GM23338 (cell line): ENCODE results near the gene ACTG1. TPM values are rescaled to one million over a fixed set of nuclear protein-coding genes. Genes with fewer than 3 reads are reported as not detected.

Source experiments
- ATAC-seq: fragments of 200-7000 bp; cut with Tn5 transposase; 3 replicates; pipeline ENCODE4 v1.9.1; 2020
- DNase-seq: peaks from one replicate; pipeline ENCODE4 v3.0.0-alpha.2; 2015; ENCODE audit warnings: low spot score
- H2AFZ ChIP-seq: fragments of 200-600 bp; sonication (generic); 2 replicates; pipeline ENCODE4 v1.8.0; 2016; ENCODE audit warnings: antibody characterized with exemption, mild to moderate bottlenecking, moderate library complexity
- H3F3A ChIP-seq: fragments of 200-600 bp; sonication (generic); replicated peaks from 2 replicates; pipeline ENCODE4 v1.8.0; 2017; ENCODE audit warnings: antibody characterized with exemption, mixed run types, low read depth
- H3K27ac ChIP-seq: fragments of 200-600 bp; sonication (generic); 2 replicates; pipeline ENCODE4 v1.6.1; 2016; ENCODE audit warnings: low read depth
- H3K27me3 ChIP-seq: fragments of 200-600 bp; sonication (generic); 2 replicates; pipeline ENCODE4 v1.8.0; 2016; ENCODE audit warnings: mild to moderate bottlenecking, mixed run types, moderate library complexity; ENCODE audit not compliant: insufficient read depth
- H3K36me3 ChIP-seq: fragments of 200-600 bp; sonication (generic); 2 replicates; pipeline ENCODE4 v1.8.0; 2016; ENCODE audit warnings: mild to moderate bottlenecking; ENCODE audit not compliant: insufficient read depth
- H3K4me1 ChIP-seq: fragments of 200-600 bp; sonication (generic); 2 replicates; pipeline ENCODE4 v1.8.0; 2016; ENCODE audit warnings: mild to moderate bottlenecking, moderate library complexity; ENCODE audit not compliant: insufficient read depth
- H3K4me2 ChIP-seq: fragments of 200-600 bp; sonication (generic); 2 replicates; pipeline ENCODE4 v1.7.1; 2017; ENCODE audit warnings: mixed run types
- H3K4me3 ChIP-seq: fragments of 200-600 bp; sonication (generic); 2 replicates; pipeline ENCODE4 v1.6.1; 2016; ENCODE audit warnings: mixed run types
- H3K79me2 ChIP-seq: fragments of 200-600 bp; sonication (generic); replicated peaks from 2 replicates; pipeline ENCODE4 v1.8.0; 2017; ENCODE audit warnings: mild to moderate bottlenecking; ENCODE audit not compliant: insufficient read depth
- H3K9me2 ChIP-seq: fragments of 200-600 bp; sonication (generic); 2 replicates; pipeline ENCODE4 v1.8.0; 2017; ENCODE audit not compliant: insufficient read depth
- H4K20me1 ChIP-seq: fragments of 200-600 bp; sonication (generic); replicated peaks from 2 replicates; pipeline ENCODE4 v1.8.0; 2017; ENCODE audit warnings: mild to moderate bottlenecking; ENCODE audit not compliant: insufficient read depth
- H3K27ac Mint-ChIP-seq: 2 replicates; pipeline ENCODE4 v1.8.0; 2020; ENCODE audit warnings: inconsistent platforms, mild to moderate bottlenecking, moderate library complexity, mixed read lengths
- H3K27me3 Mint-ChIP-seq: 3 replicates; pipeline ENCODE4 v1.8.0; 2022; ENCODE audit warnings: low read depth, mild to moderate bottlenecking, moderate library complexity, mixed read lengths, inconsistent platforms; ENCODE audit not compliant: insufficient read depth, poor library complexity
- H3K36me3 Mint-ChIP-seq: 3 replicates; pipeline ENCODE4 v1.8.0; 2021; ENCODE audit warnings: low read depth, mild to moderate bottlenecking, inconsistent platforms, moderate library complexity, mixed read lengths
- H3K4me1 Mint-ChIP-seq: 3 replicates; pipeline ENCODE4 v1.8.0; 2020; ENCODE audit warnings: mild to moderate bottlenecking, inconsistent platforms, mixed read lengths
- H3K4me3 Mint-ChIP-seq: 3 replicates; pipeline ENCODE4 v1.8.0; 2021; ENCODE audit warnings: moderate library complexity, mild to moderate bottlenecking, inconsistent platforms, mixed read lengths
- H3K9me3 Mint-ChIP-seq: 3 replicates; pipeline ENCODE4 v1.8.0; 2020; ENCODE audit warnings: moderate library complexity, mild to moderate bottlenecking, inconsistent platforms, mixed read lengths
- CREB1 ChIP-seq: fragments of 250-450 bp; sonication (Bioruptor Pico); IDR thresholded peaks from 2 replicates; pipeline ENCODE4 v1.5.0; 2020; ENCODE audit warnings: low read depth, mild to moderate bottlenecking, moderate library complexity
- CTCF ChIP-seq, 2 experiments: fragments of 200-600 bp in 1 of 2; sonication (generic) in 1 of 2; conservative IDR thresholded peaks; 2 replicates each; pipeline versions ENCODE4 v1.5.1 to v1.6.1; 2016 to 2017; ENCODE audit warnings: antibody characterized with exemption in 2 of 2, low read depth in 2 of 2, mild to moderate bottlenecking in 2 of 2, moderate library complexity in 1 of 2
- ETS1 ChIP-seq: IDR thresholded peaks from 2 replicates; pipeline ENCODE4 v1.6.1; 2016; ENCODE audit warnings: antibody characterized with exemption
- EZH2 ChIP-seq: fragments of 200-600 bp; sonication (generic); IDR thresholded peaks from one replicate; pipeline ENCODE4 v1.8.0; 2017; ENCODE audit warnings: antibody characterized with exemption, mild to moderate bottlenecking, low read depth; ENCODE audit not compliant: unreplicated experiment
- EZH2phosphoT487 ChIP-seq: fragments of 200-600 bp; sonication (generic); IDR thresholded peaks from one replicate; pipeline ENCODE4 v1.8.1; 2018; ENCODE audit warnings: antibody characterized with exemption; ENCODE audit not compliant: unreplicated experiment
- JUNB ChIP-seq: IDR thresholded peaks from one replicate; pipeline ENCODE4 v1.6.1; 2016; ENCODE audit warnings: antibody characterized with exemption; ENCODE audit not compliant: unreplicated experiment
- NANOG ChIP-seq: IDR thresholded peaks from 2 replicates; pipeline ENCODE4 v1.6.1; 2016; ENCODE audit warnings: antibody characterized with exemption, borderline replicate concordance
- POLR2AphosphoS5 ChIP-seq: IDR thresholded peaks from 2 replicates; pipeline ENCODE4 v1.6.1; 2016; ENCODE audit warnings: antibody characterized with exemption, low read depth
- REST ChIP-seq: IDR thresholded peaks from one replicate; pipeline ENCODE4 v1.6.1; 2018; ENCODE audit warnings: antibody characterized with exemption; ENCODE audit not compliant: unreplicated experiment
- STAT1 ChIP-seq: IDR thresholded peaks from one replicate; pipeline ENCODE4 v1.6.1; 2016; ENCODE audit warnings: antibody characterized with exemption; ENCODE audit not compliant: unreplicated experiment
- ZNF114 ChIP-seq: fragments of 250-450 bp; sonication (Bioruptor Pico); IDR thresholded peaks from 2 replicates; pipeline ENCODE4 v1.5.0; 2020; ENCODE audit warnings: mild to moderate bottlenecking, moderate library complexity
- ZNF331 ChIP-seq: fragments of 250-450 bp; sonication (Bioruptor Pico); IDR thresholded peaks from 2 replicates; pipeline ENCODE4 v1.5.0; 2020; ENCODE audit warnings: low read depth, mild to moderate bottlenecking, moderate library complexity
- ZNF462 ChIP-seq: fragments of 250-450 bp; sonication (Bioruptor Pico); IDR thresholded peaks from 2 replicates; pipeline ENCODE4 v1.5.0; 2020; ENCODE audit warnings: mild to moderate bottlenecking, moderate library complexity
- polyA plus RNA-seq: library from polyadenylated mRNA; unstranded; fragments of >200 nt; fragmentation: Nextera tagmentation; extraction: Ambion mirVana; gene quantifications from 2 replicates; pipeline ENCODE4 v1.2.1, GENCODE V29; 2016
- total RNA-seq: library from RNA; depleted of rRNA; stranded (reverse); fragments of >200 nt; shearing (Covaris generic); gene quantifications from 2 replicates; pipeline ENCODE4 v1.2.3, GENCODE V29; 2014

The ACTG1 gene
- total and polyA plus RNA-seq, 2 experiments from 2014 or later = 1,867 to 4,739 TPM

- Mint-ChIP-seq H3K27ac (no peak overlapping the region), H3K4me1 (peaks cover 16% of the 10 kb centered on the region), H3K36me3 (peaks cover 40% of the 10 kb centered on the region), H3K27me3 (peaks cover 8% of the 10 kb centered on the region), H3K4me3 (peak overlapping the region; percentile 90; the same call in 1 of the 3 replicates), H3K9me3 (no peaks in the 10 kb centered on the region)
- Histone ChIP-seq H3K27me3 (no peaks in the 10 kb centered on the region), H3K9me2 (no peaks in the 10 kb centered on the region), H4K20me1 (no peaks in the 10 kb centered on the region; the same call in 1 of the 2 replicates), H3K36me3 (no peaks in the 10 kb centered on the region; the same call in 1 of the 2 replicates), H3K4me2 (no peak overlapping the region), H3K27ac (no peak overlapping the region), H3K79me2 (peaks cover 23% of the 10 kb centered on the region), H2AFZ (no peak overlapping the region), H3K4me3 (no peak overlapping the region), H3F3A (peaks cover 13% of the 10 kb centered on the region), H3K4me1 (peaks cover 8% of the 10 kb centered on the region; the same call in 1 of the 2 replicates)
- TF ChIP-seq STAT1 (no peak), ZNF114 (CRISPR knock-in tag) (no peak), JUNB (no peak), POLR2AphosphoS5 (no peak), EZH2phosphoT487 (no peak), REST (no peak), ZNF462 (CRISPR knock-in tag) (no peak), NANOG (no peak), CTCF (conservative IDR thresholded peaks at IDR 0.05; ENCODE audit: low read depth in 2 of 2) (no peak), CREB1 (no peak), EZH2 (no peak), ETS1 (no peak), ZNF331 (CRISPR knock-in tag) (no peak)
- DNase-seq (no peak), ATAC-seq (no peak)
Measured at GRCh38 chr17:81549031-81549557, 36.5 kb upstream of the ACTG1 start.
